Measurements from ENCODE around the gene PRR7. TPM values are rescaled to one million over a fixed set of nuclear protein-coding genes. Genes with fewer than 3 reads are reported as not detected.

PRR7 gene
- total and polyA plus RNA-seq, 2 experiments from 2014 or later = 4.8 to 11.7 TPM

DNA sequence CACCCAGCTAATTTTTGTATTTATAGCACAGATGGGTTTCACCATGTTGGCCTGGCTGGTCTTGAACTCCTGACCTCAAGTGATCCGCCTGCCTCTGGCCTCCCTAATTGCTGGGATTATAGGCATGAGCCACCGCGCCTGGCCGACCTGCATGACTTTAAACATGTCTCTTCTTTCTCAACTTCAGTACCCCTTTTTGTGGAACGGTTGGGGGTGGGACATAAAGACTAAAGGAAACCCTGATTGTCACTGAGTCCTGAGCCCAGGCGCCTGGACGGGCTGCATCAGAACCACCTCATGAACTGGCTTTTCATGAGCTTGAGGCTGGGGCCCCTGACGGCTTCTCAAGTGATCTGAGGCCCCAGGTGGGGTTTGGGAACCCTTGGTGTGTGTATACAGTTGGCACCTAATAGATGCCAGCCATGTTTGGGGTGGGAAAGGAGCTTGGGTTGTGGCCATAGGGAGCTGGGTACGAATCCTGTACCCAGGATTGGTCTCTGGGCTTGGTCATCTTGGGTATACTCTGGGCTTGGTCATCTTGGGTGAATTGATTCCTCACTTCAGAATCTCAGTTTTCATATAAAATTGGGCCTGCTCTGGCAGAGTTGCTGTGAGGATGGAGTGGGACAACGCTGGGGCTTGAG lies 17.9 kb upstream of the PRR7 start:
- Histone ChIP-seq H2AFZ (no peak overlapping the region), H4K20me1 (ENCODE audit: insufficient read depth, poor library complexity, severe bottlenecking) (peaks cover 4% of the 10 kb centered on the region), H3K4me2 (no peak overlapping the region), H3K4me3 (no peak overlapping the region), H3K9me2 (replicated peaks; ENCODE audit: insufficient read depth) (no peaks in the 10 kb centered on the region), H3K4me1 (ENCODE audit: insufficient read depth) (peaks cover 9% of the 10 kb centered on the region), H3K9me3 (ENCODE audit: low read depth) (no peaks in the 10 kb centered on the region), H3K27ac (no peak overlapping the region), H3K36me3 (replicated peaks; ENCODE audit: insufficient read depth, low read depth) (no peaks in the 10 kb centered on the region), H3K27me3 (no peaks in the 10 kb centered on the region), H3K79me2 (peaks cover 29% of the 10 kb centered on the region)
- no peak for DNase-seq (ENCODE audit: low spot score)
- WGBS (ENCODE audit: low lambda C conversion rate, missing lambda C conversion rate) = 92% methylated on average over 10 of the region's 10 CpGs
- TF ChIP-seq, protein P1, sequence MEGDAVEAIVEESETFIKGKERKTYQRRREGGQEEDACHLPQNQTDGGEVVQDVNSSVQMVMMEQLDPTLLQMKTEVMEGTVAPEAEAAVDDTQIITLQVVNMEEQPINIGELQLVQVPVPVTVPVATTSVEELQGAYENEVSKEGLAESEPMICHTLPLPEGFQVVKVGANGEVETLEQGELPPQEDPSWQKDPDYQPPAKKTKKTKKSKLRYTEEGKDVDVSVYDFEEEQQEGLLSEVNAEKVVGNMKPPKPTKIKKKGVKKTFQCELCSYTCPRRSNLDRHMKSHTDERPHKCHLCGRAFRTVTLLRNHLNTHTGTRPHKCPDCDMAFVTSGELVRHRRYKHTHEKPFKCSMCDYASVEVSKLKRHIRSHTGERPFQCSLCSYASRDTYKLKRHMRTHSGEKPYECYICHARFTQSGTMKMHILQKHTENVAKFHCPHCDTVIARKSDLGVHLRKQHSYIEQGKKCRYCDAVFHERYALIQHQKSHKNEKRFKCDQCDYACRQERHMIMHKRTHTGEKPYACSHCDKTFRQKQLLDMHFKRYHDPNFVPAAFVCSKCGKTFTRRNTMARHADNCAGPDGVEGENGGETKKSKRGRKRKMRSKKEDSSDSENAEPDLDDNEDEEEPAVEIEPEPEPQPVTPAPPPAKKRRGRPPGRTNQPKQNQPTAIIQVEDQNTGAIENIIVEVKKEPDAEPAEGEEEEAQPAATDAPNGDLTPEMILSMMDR (IDR thresholded peaks at IDR 0.05; ENCODE audit: poor library complexity) = no peak
- no peak for TF ChIP-seq EZH2phosphoT487 (IDR thresholded peaks at IDR 0.05; ENCODE audit: low read depth, severe bottlenecking, unreplicated experiment)
- TF ChIP-seq EZH2 (IDR thresholded peaks at IDR 0.05; ENCODE audit: borderline replicate concordance) = no peak

DNA sequence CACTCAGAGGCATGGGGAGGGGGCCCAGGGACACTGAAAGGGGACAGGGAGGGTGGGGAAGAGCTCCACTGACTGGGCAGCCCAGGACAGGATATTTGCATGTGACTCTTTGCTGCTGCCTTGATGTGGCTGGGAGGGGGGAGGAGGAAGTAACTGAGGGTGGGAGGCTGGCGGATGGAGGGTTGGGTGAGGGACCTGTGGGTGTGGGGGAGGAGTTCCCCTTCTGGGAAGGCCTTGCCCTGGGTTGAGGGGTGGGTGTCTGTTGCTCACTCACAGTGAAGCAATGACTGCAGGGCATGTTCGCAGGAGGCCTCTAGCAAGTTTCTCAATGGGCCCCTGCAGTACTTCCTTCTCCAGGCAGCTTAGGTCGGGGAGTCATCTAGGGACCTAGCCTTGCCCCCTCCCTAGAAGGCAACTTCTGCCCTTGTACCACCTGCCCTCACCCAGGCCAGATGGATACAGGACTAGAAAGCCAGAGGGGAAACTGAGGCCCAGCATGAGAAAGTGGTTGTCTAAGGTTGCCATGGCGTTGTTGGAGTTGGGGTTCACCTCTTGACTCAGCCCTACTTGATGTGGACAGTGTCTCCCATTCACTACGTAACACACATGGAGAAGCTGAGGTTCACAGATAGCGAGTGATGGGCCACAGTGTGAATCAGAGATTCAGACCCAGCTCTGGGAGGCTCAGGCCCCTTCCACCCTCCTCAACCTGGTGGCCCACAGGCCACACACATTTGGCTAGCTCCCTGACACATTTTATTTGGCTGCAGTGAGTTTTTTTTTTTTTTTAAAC lies 17.2 kb upstream of the PRR7 start:
- TF ChIP-seq, protein P1 (IDR thresholded peaks at IDR 0.05; ENCODE audit: poor library complexity) = no peak
- TF ChIP-seq EZH2 (IDR thresholded peaks at IDR 0.05; ENCODE audit: borderline replicate concordance) = no peak
- TF ChIP-seq EZH2phosphoT487 (IDR thresholded peaks at IDR 0.05; ENCODE audit: low read depth, severe bottlenecking, unreplicated experiment) = no peak
- H3K79me2 ChIP-seq = peaks cover 29% of the 10 kb centered on the region
- H3K27me3 ChIP-seq = no peaks in the 10 kb centered on the region
- no peaks in the 10 kb centered on the region for H3K36me3 ChIP-seq (replicated peaks; ENCODE audit: insufficient read depth, low read depth)
- H2AFZ ChIP-seq = no peak overlapping the region
- no peak for DNase-seq (ENCODE audit: low spot score)
- peaks cover 4% of the 10 kb centered on the region for H4K20me1 ChIP-seq (ENCODE audit: insufficient read depth, poor library complexity, severe bottlenecking)
- no peaks in the 10 kb centered on the region for H3K9me3 ChIP-seq (ENCODE audit: low read depth)
- no peak overlapping the region for H3K27ac ChIP-seq
- no peak overlapping the region for H3K4me3 ChIP-seq
- no peak overlapping the region for H3K4me2 ChIP-seq
- H3K4me1 ChIP-seq (ENCODE audit: insufficient read depth) = peaks cover 9% of the 10 kb centered on the region
- H3K9me2 ChIP-seq (replicated peaks; ENCODE audit: insufficient read depth) = no peaks in the 10 kb centered on the region
- 87% methylated on average over 6 of the region's 6 CpGs for WGBS (ENCODE audit: low lambda C conversion rate, missing lambda C conversion rate)

DNA sequence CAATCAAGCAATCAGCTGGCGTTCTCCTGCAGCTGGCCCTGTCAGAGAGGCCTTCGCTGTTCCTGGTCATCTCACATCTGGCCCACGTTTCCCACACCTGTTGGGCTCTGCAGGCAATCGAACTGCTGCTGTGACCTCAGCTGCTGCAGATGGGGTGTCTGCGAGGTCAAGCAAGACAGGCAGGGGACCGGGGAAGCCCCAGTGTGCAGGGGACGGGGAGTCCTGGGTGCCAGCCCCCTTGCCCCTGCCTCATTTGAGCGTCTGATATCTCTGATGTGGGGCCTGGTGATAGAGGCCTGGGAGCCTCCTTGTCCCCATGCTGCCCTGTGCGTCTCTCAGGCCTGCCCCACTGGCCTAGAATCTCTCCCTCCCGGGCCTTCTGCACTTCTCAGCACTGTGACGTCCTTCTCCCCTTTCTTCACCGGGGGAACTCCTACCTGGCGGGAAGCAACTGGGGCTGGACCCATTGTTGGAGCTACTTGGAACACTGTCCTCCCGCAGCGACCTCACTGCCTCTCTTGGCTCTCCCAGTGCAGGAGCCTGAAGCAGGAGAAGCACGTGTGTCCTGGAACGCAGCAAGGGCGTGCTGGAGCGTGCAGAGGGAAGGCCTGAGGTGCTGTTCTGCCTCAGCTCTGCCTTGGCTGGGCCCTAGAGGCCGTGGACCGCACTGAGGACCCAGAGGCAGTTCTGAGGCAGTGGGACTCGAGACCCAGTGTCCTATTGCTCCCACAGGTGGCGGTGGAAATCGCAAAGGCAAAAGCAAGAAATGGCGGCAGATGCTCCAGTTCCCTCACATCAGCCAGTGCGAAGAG lies 16.3 kb upstream of the PRR7 start:
- H3K36me3 ChIP-seq (replicated peaks; ENCODE audit: insufficient read depth, low read depth) = no peaks in the 10 kb centered on the region
- H3K9me2 ChIP-seq (replicated peaks; ENCODE audit: insufficient read depth) = no peaks in the 10 kb centered on the region
- TF ChIP-seq EZH2phosphoT487 (IDR thresholded peaks at IDR 0.05; ENCODE audit: low read depth, severe bottlenecking, unreplicated experiment) = no peak
- no peak for TF ChIP-seq EZH2 (IDR thresholded peaks at IDR 0.05; ENCODE audit: borderline replicate concordance)
- TF ChIP-seq, protein P1 (IDR thresholded peaks at IDR 0.05; ENCODE audit: poor library complexity) = no peak
- no peaks in the 10 kb centered on the region for H3K27me3 ChIP-seq
- WGBS (ENCODE audit: low lambda C conversion rate, missing lambda C conversion rate) = 85% methylated on average over 24 of the region's 26 CpGs
- DNase-seq (ENCODE audit: low spot score) = no peak
- peaks cover 4% of the 10 kb centered on the region for H4K20me1 ChIP-seq (ENCODE audit: insufficient read depth, poor library complexity, severe bottlenecking)
- no peak overlapping the region for H3K4me2 ChIP-seq
- H3K4me3 ChIP-seq = no peak overlapping the region
- peaks cover 29% of the 10 kb centered on the region for H3K79me2 ChIP-seq
- no peak overlapping the region for H3K27ac ChIP-seq
- peaks cover 9% of the 10 kb centered on the region for H3K4me1 ChIP-seq (ENCODE audit: insufficient read depth)
- no peaks in the 10 kb centered on the region for H3K9me3 ChIP-seq (ENCODE audit: low read depth)
- H2AFZ ChIP-seq = no peak overlapping the region

All from hepatocyte (in vitro differentiated cells).